A549 (cell line): ENCODE results near the gene TMEM167B. TPM values are rescaled to one million over a fixed set of nuclear protein-coding genes. Genes with fewer than 3 reads are reported as not detected.
"Not testable (repeated sequence)": the region's sequence is repeated elsewhere in the genome, so short reads cannot be mapped to it uniquely, and the experiment has no call there.

Experiments
- ATAC-seq, 2 experiments: fragments of 200-7000 bp in 1 of 2; fragments of >200 bp in 1 of 2; cut with Nextera tagmentation in 1 of 2; cut with Tn5 transposase in 1 of 2; 3 replicates each; pipeline versions ENCODE4 v1.8.0 to v1.9.1; 2018 to 2020; ENCODE audit warnings: mild to moderate bottlenecking in 1 of 2, moderate library complexity in 1 of 2
- CTCF ChIA-PET: fragments of 300-600 bp; sonication (Branson Sonifier 250); formaldehyde crosslinking; extraction: SDS; loops from one replicate; lab custom pipeline; 2021; ENCODE audit warnings: antibody characterized with exemption, inconsistent platforms; lab: Yijun Ruan, JAX
- POLR2A ChIA-PET: fragments of 350-600 bp; formaldehyde crosslinking; extraction: SDS; loops from one replicate; lab custom pipeline; 2021; ENCODE audit warnings: antibody characterized with exemption, inconsistent platforms; lab: Yijun Ruan, JAX
- DNase-seq, 2 experiments: peaks; one replicate each; pipeline versions ENCODE4 v3.0.0 to v3.0.0-alpha.2; 2011 to 2016; ENCODE audit warnings: low read depth in 1 of 2, low spot score in 1 of 2
- FAIRE-seq: peaks from 2 replicates; lab custom pipeline; 2011; peaks lifted over from hg19 to GRCh38; lab: Jason Lieb, UNC
- H3K27ac ChIP-seq, 2 experiments: fragments of >200 bp; sonication (Bioruptor Twin); formaldehyde crosslinking; 3 replicates each; pipeline ENCODE4 v1.5.1; 2016 to 2017
- H3K4me1 ChIP-seq: fragments of >200 bp; sonication (Bioruptor Twin); formaldehyde crosslinking; 3 replicates; pipeline ENCODE4 v1.6.1; 2016
- H3K4me2 ChIP-seq: fragments of >200 bp; sonication (Bioruptor Twin); formaldehyde crosslinking; 3 replicates; pipeline ENCODE4 v1.6.1; 2016
- H3K4me3 ChIP-seq: fragments of >200 bp; sonication (Bioruptor Twin); formaldehyde crosslinking; 3 replicates; pipeline ENCODE4 v1.5.1; 2016
- H3K9me3 ChIP-seq: fragments of >200 bp; sonication (Bioruptor Twin); formaldehyde crosslinking; 3 replicates; pipeline ENCODE4 v1.6.1; 2016
- BHLHE40 ChIP-seq: IDR thresholded peaks from 2 replicates; pipeline ENCODE4 v1.6.1; 2012; ENCODE audit warnings: low read depth, low read length, inconsistent platforms
- CBX2 ChIP-seq: fragments of 200-600 bp; sonication (generic); IDR thresholded peaks from 2 replicates; pipeline ENCODE4 v1.6.1; 2016; ENCODE audit warnings: low read depth, mild to moderate bottlenecking, borderline replicate concordance
- CBX8 ChIP-seq: fragments of 200-600 bp; sonication (generic); IDR thresholded peaks from 2 replicates; pipeline ENCODE4 v1.6.1; 2016
- CEBPB ChIP-seq, 2 experiments: fragments of >200 bp in 1 of 2; sonication (Bioruptor Twin) in 1 of 2; formaldehyde crosslinking in 1 of 2; IDR thresholded peaks; 2 replicates each; pipeline ENCODE4 v1.6.1; 2012 to 2016
- EHMT2 ChIP-seq: fragments of 200-600 bp; sonication (generic); IDR thresholded peaks from 2 replicates; pipeline ENCODE4 v1.6.1; 2016; ENCODE audit warnings: antibody characterized with exemption, low read depth, mild to moderate bottlenecking, moderate library complexity
- EP300 ChIP-seq, 2 experiments: fragments of >200 bp; sonication (Bioruptor Twin); formaldehyde crosslinking; IDR thresholded peaks; 2 replicates in 1 of 2; 3 replicates in 1 of 2; pipeline ENCODE4 v1.6.1; 2016 to 2017
- GATA3 ChIP-seq: IDR thresholded peaks from 2 replicates; pipeline ENCODE4 v1.6.1; 2012; ENCODE audit warnings: borderline replicate concordance
- HDAC2 ChIP-seq: fragments of 200-600 bp; sonication (generic); IDR thresholded peaks from 2 replicates; pipeline ENCODE4 v1.6.1; 2016
- HEYL ChIP-seq: fragments of 250-450 bp; sonication (Bioruptor Pico); IDR thresholded peaks from 2 replicates; pipeline ENCODE4 v1.8.0; 2021; ENCODE audit warnings: mild to moderate bottlenecking, moderate library complexity
- HOXB13 ChIP-seq: fragments of 250-450 bp; sonication (Bioruptor Pico); IDR thresholded peaks from 2 replicates; pipeline ENCODE4 v1.5.0; 2020; ENCODE audit warnings: low read depth, mild to moderate bottlenecking, moderate library complexity
- KDM1A ChIP-seq: fragments of 200-600 bp; sonication (generic); IDR thresholded peaks from 2 replicates; pipeline ENCODE4 v1.6.1; 2016; ENCODE audit warnings: low read depth, mild to moderate bottlenecking
- KDM5A ChIP-seq: fragments of 200-600 bp; sonication (generic); IDR thresholded peaks from 2 replicates; pipeline ENCODE4 v1.6.1; 2016; ENCODE audit warnings: antibody characterized with exemption, mild to moderate bottlenecking
- MYC ChIP-seq: IDR thresholded peaks from 2 replicates; pipeline ENCODE4 v1.6.1; 2012; ENCODE audit warnings: mild to moderate bottlenecking, inconsistent platforms, low read length, improper control_type of control experiment, borderline replicate concordance
- PHF8 ChIP-seq: fragments of 200-600 bp; sonication (generic); IDR thresholded peaks from 2 replicates; pipeline ENCODE4 v1.6.1; 2016; ENCODE audit warnings: low read depth, mild to moderate bottlenecking, antibody characterized with exemption, moderate library complexity, borderline replicate concordance
- RARB ChIP-seq: fragments of 250-450 bp; sonication (Bioruptor Pico); IDR thresholded peaks from 2 replicates; pipeline ENCODE4 v1.8.0; 2021; ENCODE audit warnings: mild to moderate bottlenecking, moderate library complexity
- RNF2 ChIP-seq: fragments of 200-600 bp; sonication (generic); IDR thresholded peaks from 2 replicates; pipeline ENCODE4 v1.6.1; 2016; ENCODE audit warnings: low read depth, mild to moderate bottlenecking, antibody characterized with exemption, moderate library complexity, borderline replicate concordance
- SMC3 ChIP-seq: fragments of >200 bp; sonication (Bioruptor Twin); formaldehyde crosslinking; IDR thresholded peaks from 3 replicates; pipeline ENCODE4 v1.6.1; 2018; ENCODE audit warnings: inconsistent platforms
- SREBF2 ChIP-seq: fragments of 450-650 bp; IDR thresholded peaks from 2 replicates; pipeline ENCODE4 v1.6.1; 2014; ENCODE audit warnings: mild to moderate bottlenecking, moderate library complexity
- TP53 ChIP-seq: fragments of 250-450 bp; sonication (Bioruptor Pico); IDR thresholded peaks from 2 replicates; pipeline ENCODE4 v1.5.0; 2021; ENCODE audit warnings: mild to moderate bottlenecking, moderate library complexity
- ZFP36 ChIP-seq: fragments of 450-650 bp; IDR thresholded peaks from 2 replicates; pipeline ENCODE4 v1.6.1; 2014; ENCODE audit warnings: borderline replicate concordance; ENCODE audit not compliant: partially characterized antibody
- WGBS: methylation state at CpG from one replicate; pipeline ENCODE4 v1.1.6; 2017; ENCODE audit errors: missing lambda C conversion rate; 5-methylcytosine and 5-hydroxymethylcytosine counted together
- polyA plus RNA-seq, 4 experiments: library from polyadenylated mRNA; depleted of rRNA in 3 of 4; stranded (reverse); fragments of >200 nt; fragmentation: RNase III in 1 of 4; extraction: RNeasy Plus Mini Kit Qiagen cat#74134 plus additional on column Dnase treatment in 1 of 4; gene quantifications; 2 replicates in 3 of 4; 3 replicates in 1 of 4; pipeline ENCODE4 v1.2.3, GENCODE V29; 2011 to 2017
- TF ChIP-seq, protein P1 (sequence below): fragments of >200 bp; sonication (Bioruptor Twin); formaldehyde crosslinking; IDR thresholded peaks from 3 replicates; pipeline ENCODE4 v1.6.1; 2016
- TF ChIP-seq, protein P2 (sequence below): fragments of 250-450 bp; sonication (Bioruptor Pico); IDR thresholded peaks from 2 replicates; pipeline ENCODE4 v1.5.0; 2020; ENCODE audit warnings: low read depth, mild to moderate bottlenecking, moderate library complexity
- TF ChIP-seq, protein P3 (sequence below): IDR thresholded peaks from 2 replicates; pipeline ENCODE4 v1.6.1; 2012

Gene TMEM167B
- polyA plus RNA-seq, 2 of the 4 experiments (the other 2 are of a cell fraction) = 9.7 to 10.9 TPM

DNA sequence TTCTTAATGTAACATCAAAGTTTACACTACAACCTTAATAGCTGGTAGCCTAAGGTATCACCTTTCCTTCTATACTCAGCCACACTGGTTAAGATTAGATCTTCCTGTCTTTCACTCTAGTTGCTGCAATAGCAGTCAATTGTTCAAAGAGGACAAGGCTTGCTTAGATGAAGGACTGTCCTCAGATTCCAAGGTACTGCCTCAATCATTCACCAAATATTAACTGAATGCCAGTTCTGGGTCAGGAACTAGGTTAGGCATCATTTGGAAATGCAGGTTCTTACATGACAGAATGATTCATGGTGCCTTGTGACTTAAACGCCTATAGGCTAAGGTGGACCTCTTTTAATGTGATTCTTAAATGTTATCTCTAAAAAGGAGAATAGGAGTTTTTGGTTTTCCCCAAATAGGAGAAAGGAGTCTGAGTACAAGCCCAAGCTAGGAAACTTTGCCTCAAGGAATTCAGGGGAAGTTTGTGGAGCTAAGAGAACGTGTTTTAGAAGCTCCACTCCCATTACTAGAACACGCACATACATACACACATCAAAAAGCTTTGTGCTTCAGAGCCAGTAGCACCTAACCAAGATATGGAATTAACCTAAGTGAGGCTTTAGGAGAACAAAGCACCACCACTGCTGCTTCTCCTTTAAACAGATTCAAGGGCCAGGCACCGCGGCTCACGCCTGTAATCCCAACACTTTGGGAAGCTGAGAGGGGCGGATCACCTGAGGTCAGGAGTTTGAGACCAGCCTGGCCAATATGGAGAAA is 40.2 kb upstream of the TMEM167B start:
- Histone ChIP-seq H3K4me3 (no peak overlapping the region), H3K9me3 (no peaks in the 10 kb centered on the region), H3K4me2 (no peak overlapping the region), H3K27ac (no peak overlapping the region), H3K4me1 (no peaks in the 10 kb centered on the region)
- FAIRE-seq (no peak), ATAC-seq (no peak), DNase-seq (no peak)
- 64% methylated on average over 7 of the region's 7 CpGs for WGBS
- TF ChIP-seq CEBPB (IDR thresholded peaks at IDR 0.05) (no peak), HEYL (CRISPR knock-in tag) (no peak), RNF2 (no peak), CBX8 (no peak), BHLHE40 (no peak), SREBF2 (no peak), EP300 (IDR thresholded peaks at IDR 0.05) (no peak), TP53 (CRISPR knock-in tag) (no peak), PHF8 (no peak)
- TF ChIP-seq, protein P1, sequence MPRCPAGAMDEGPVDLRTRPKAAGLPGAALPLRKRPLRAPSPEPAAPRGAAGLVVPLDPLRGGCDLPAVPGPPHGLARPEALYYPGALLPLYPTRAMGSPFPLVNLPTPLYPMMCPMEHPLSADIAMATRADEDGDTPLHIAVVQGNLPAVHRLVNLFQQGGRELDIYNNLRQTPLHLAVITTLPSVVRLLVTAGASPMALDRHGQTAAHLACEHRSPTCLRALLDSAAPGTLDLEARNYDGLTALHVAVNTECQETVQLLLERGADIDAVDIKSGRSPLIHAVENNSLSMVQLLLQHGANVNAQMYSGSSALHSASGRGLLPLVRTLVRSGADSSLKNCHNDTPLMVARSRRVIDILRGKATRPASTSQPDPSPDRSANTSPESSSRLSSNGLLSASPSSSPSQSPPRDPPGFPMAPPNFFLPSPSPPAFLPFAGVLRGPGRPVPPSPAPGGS = no peak
- TF ChIP-seq, protein P2, sequence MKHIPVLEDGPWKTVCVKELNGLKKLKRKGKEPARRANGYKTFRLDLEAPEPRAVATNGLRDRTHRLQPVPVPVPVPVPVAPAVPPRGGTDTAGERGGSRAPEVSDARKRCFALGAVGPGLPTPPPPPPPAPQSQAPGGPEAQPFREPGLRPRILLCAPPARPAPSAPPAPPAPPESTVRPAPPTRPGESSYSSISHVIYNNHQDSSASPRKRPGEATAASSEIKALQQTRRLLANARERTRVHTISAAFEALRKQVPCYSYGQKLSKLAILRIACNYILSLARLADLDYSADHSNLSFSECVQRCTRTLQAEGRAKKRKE = no peak
- ChIA-PET POLR2A (no interaction called here), CTCF (interaction anchor here (0.6 kb wide), 1 partner anchor 24 kb away, joined by 3 read pairs; no protein-coding TSS in a partner anchor)

DNA sequence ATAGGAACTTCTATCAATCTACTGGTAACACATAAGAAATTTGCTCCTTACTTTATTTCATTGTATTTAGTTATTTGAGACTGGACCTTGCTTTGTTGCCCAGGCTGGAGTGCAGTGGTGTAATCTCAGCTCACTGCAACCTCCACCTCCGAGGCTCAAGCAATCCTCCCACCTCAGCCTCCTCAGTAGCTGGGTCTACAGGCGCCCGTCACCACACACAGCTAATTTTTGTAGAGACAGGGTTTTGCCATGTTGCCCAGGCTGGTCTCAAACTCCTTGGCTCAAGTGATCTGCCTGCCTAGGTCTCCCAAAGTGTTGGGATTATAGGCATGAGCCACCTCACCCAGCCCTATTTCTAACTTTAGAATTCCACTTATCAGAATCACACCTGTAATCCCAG is 38.4 kb upstream of the TMEM167B start:
- WGBS = 88% methylated on average over 3 of the region's 3 CpGs
- ATAC-seq, H3K27ac ChIP-seq, POLR2A ChIA-PET, CTCF ChIA-PET, DNase-seq, H3K9me3 ChIP-seq, H3K4me2 ChIP-seq, FAIRE-seq, H3K4me1 ChIP-seq, H3K4me3 ChIP-seq: not testable (repeated sequence)

DNA sequence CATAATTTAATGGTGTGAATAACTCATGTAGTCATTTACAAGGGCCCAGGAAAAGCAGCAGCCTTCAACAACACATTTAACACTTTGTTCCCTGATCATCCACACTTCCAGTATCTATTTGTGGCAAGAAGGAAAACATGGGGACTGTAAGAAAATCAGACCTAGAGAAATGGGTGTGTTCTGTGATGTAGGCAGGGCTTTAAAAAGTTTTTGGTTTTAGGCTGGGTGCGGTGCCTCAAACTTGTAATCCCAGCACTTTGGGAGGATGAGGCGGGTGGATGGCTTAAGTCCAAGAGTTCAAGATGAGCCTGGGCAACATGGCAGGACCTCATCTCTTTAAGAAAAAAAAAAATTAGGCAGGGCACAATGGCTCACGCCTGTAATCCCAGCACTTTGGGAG is 34.5 kb upstream of the TMEM167B start:
- POLR2A ChIA-PET = no interaction called here
- CTCF ChIA-PET = no interaction called here
- H3K4me2 ChIP-seq = no peak overlapping the region
- TF ChIP-seq HDAC2 = no peak
- TF ChIP-seq, protein P1 = no peak
- H3K27ac ChIP-seq = no peak overlapping the region
- ATAC-seq (no peak), DNase-seq (no peak), FAIRE-seq (no peak)
- 90% methylated on average over 3 of the region's 3 CpGs for WGBS
- no peaks in the 10 kb centered on the region for H3K4me1 ChIP-seq
- H3K9me3 ChIP-seq = no peaks in the 10 kb centered on the region
- no peak overlapping the region for H3K4me3 ChIP-seq

DNA sequence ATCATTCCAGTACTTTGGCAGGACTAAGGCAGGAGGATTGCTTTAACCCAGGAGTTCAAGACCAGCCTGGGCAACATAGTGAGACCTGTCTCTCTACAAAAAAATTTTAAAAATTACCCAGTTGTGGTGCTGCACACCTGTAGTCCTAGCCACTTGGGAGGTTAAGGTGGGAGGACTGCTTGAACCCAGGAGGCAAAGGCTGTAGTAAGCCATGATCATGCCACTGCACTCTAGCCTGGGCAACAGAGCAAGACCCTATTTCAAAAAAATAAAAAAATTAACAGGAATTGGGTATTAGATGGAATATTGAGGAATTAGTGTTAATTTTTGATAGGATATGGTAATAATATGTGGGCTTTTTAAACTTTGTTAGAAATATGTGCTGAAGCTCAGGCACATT is 31.5 kb upstream of the TMEM167B start:
- TF ChIP-seq CBX2 (no peak), KDM1A (no peak), SMC3 (no peak), EHMT2 (no peak), RARB (CRISPR knock-in tag) (no peak), KDM5A (no peak), HOXB13 (CRISPR knock-in tag) (no peak), ZFP36 (no peak), MYC (no peak), GATA3 (no peak)
- TF ChIP-seq, protein P2 = no peak
- TF ChIP-seq, protein P3, sequence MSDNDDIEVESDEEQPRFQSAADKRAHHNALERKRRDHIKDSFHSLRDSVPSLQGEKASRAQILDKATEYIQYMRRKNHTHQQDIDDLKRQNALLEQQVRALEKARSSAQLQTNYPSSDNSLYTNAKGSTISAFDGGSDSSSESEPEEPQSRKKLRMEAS = no peak
- TF ChIP-seq, protein P1 = no peak
- TF ChIP-seq, all 56 proteins: peak for 0
- Histone ChIP-seq H3K4me1 (no peaks in the 10 kb centered on the region), H3K27ac (no peak overlapping the region), H3K4me3 (no peak overlapping the region), H3K9me3 (no peaks in the 10 kb centered on the region), H3K4me2 (no peak overlapping the region)
- ATAC-seq (no peak), FAIRE-seq (no peak), DNase-seq (no peak)
- POLR2A ChIA-PET = no interaction called here
- CTCF ChIA-PET = no interaction called here
